Naive B cell (primary cell): ENCODE results near the gene USP17L18. TPM values are rescaled to one million over a fixed set of nuclear protein-coding genes. Genes with fewer than 3 reads are reported as not detected.
"Not testable (repeated sequence)": the region's sequence is repeated elsewhere in the genome, so short reads cannot be mapped to it uniquely, and the experiment has no call there.

ENCODE experiments used
- ATAC-seq, 2 donors: fragments of 150-1000 bp; cut with Tn5 transposase; 2 replicates each; pipeline ENCODE4 v1.10.0; 2021; ENCODE audit warnings: low read depth in 2 of 2, mild to moderate bottlenecking in 2 of 2, moderate library complexity in 2 of 2
- DNase-seq: peaks from one replicate; pipeline ENCODE4 v3.0.0; 2022
- H3K27ac Mint-ChIP-seq, 6 donors: one replicate each; pipeline ENCODE4 v1.8.0; 2020 to 2022; ENCODE audit warnings: mild to moderate bottlenecking in 6 of 6, mixed read lengths in 6 of 6, moderate library complexity in 5 of 6, inconsistent platforms in 2 of 6
- H3K27me3 Mint-ChIP-seq, 3 donors: one replicate each; pipeline ENCODE4 v1.8.0; 2021 to 2022; ENCODE audit warnings: mixed read lengths in 3 of 3, mild to moderate bottlenecking in 1 of 3
- H3K36me3 Mint-ChIP-seq, 2 donors: one replicate each; pipeline ENCODE4 v1.8.0; 2020 to 2022; ENCODE audit warnings: mixed read lengths in 2 of 2, inconsistent platforms in 1 of 2, mild to moderate bottlenecking in 1 of 2
- H3K4me1 Mint-ChIP-seq, 3 donors: one replicate each; pipeline ENCODE4 v1.8.0; 2020 to 2022; ENCODE audit warnings: mixed read lengths in 3 of 3, inconsistent platforms in 1 of 3, mild to moderate bottlenecking in 1 of 3, moderate library complexity in 1 of 3
- H3K4me3 Mint-ChIP-seq, 8 donors: one replicate each; pipeline ENCODE4 v1.8.0; 2020 to 2022; ENCODE audit warnings: mild to moderate bottlenecking in 8 of 8, mixed read lengths in 8 of 8, moderate library complexity in 8 of 8, inconsistent platforms in 2 of 8
- H3K9me3 Mint-ChIP-seq, 7 donors: one replicate each; pipeline ENCODE4 v1.8.0; 2020 to 2022; ENCODE audit warnings: mixed read lengths in 7 of 7, mild to moderate bottlenecking in 5 of 7, inconsistent platforms in 2 of 7, moderate library complexity in 1 of 7
- polyA plus RNA-seq, 6 donors: library from polyadenylated mRNA; unstranded; fragments of 300-500 nt; fragmentation: Illumina TruSeq; gene quantifications; one replicate each; pipeline ENCODE4 v1.2.3, GENCODE V29; 2021; ENCODE audit warnings: low read depth in 6 of 6

The USP17L18 gene
- polyA plus RNA-seq, 6 donors from 2014 or later: not detected

- H3K27ac Mint-ChIP-seq, H3K27me3 Mint-ChIP-seq, DNase-seq, ATAC-seq, H3K4me3 Mint-ChIP-seq, H3K36me3 Mint-ChIP-seq, H3K9me3 Mint-ChIP-seq, H3K4me1 Mint-ChIP-seq: not testable (repeated sequence)
Observed at GRCh38 chr4:9271719-9272118, 23.3 kb downstream of the USP17L18 start.

Other genes with a start within 250 kb of the USP17L18 start
- gene FAM90A26, start 78.2 kb upstream of the USP17L18 start, polyA plus RNA-seq: not detected
- gene USP17L10, start 38.0 kb upstream of the USP17L18 start, polyA plus RNA-seq: not detected
- gene USP17L11, start 33.2 kb upstream of the USP17L18 start, polyA plus RNA-seq: not detected
- not detected for gene USP17L12, start 28.5 kb upstream of the USP17L18 start, polyA plus RNA-seq
- not detected for gene USP17L13, start 23.7 kb upstream of the USP17L18 start, polyA plus RNA-seq
- gene USP17L15, start 14.2 kb upstream of the USP17L18 start, polyA plus RNA-seq: not detected
- gene USP17L17, start 4.8 kb upstream of the USP17L18 start, polyA plus RNA-seq: not detected
- not detected for gene USP17L19, start 4.7 kb downstream of the USP17L18 start, polyA plus RNA-seq
- not detected for gene USP17L20, start 9.5 kb downstream of the USP17L18 start, polyA plus RNA-seq
- gene USP17L21, start 14.2 kb downstream of the USP17L18 start, polyA plus RNA-seq: not detected
- gene USP17L22, start 19.0 kb downstream of the USP17L18 start, polyA plus RNA-seq: not detected
- not detected for gene USP17L24, start 76.5 kb downstream of the USP17L18 start, polyA plus RNA-seq
- not detected for gene USP17L25, start 81.3 kb downstream of the USP17L18 start, polyA plus RNA-seq
- gene USP17L26, start 86.0 kb downstream of the USP17L18 start, polyA plus RNA-seq: not detected
- not detected for gene USP17L5, start 90.8 kb downstream of the USP17L18 start, polyA plus RNA-seq
- not detected for gene USP17L27, start 95.5 kb downstream of the USP17L18 start, polyA plus RNA-seq
- gene USP17L28, start 100.3 kb downstream of the USP17L18 start, polyA plus RNA-seq: not detected
- gene USP17L29, start 105.0 kb downstream of the USP17L18 start, polyA plus RNA-seq: not detected
- gene USP17L30, start 114.5 kb downstream of the USP17L18 start, polyA plus RNA-seq: not detected
- not detected for gene DEFB131A, start 195.8 kb downstream of the USP17L18 start, polyA plus RNA-seq